HEK293T (cell line): ENCODE measurements around the gene C4orf17.
A peak's percentile ranks its signal among the peaks of the same experiment; 100 is the strongest.

Experiments used
- CTCF ChIA-PET: fragments of 350-600 bp; formaldehyde crosslinking; extraction: SDS; loops from one replicate; lab custom pipeline; 2021; ENCODE audit warnings: antibody characterized with exemption, inconsistent platforms; lab: Yijun Ruan, JAX
- POLR2A ChIA-PET: fragments of 350-600 bp; formaldehyde crosslinking; extraction: SDS; loops from one replicate; lab custom pipeline; 2020; ENCODE audit warnings: antibody characterized with exemption, inconsistent platforms; lab: Yijun Ruan, JAX
- DNase-seq: peaks from one replicate; pipeline ENCODE4 v3.0.0; 2012; ENCODE audit warnings: mixed read lengths; ENCODE audit errors: extremely low spot score
- ARNT ChIP-seq: fragments of 450-650 bp; IDR thresholded peaks from 2 replicates; pipeline ENCODE4 v1.6.1; 2017; ENCODE audit warnings: mild to moderate bottlenecking
- BHLHE40 ChIP-seq: fragments of 450-650 bp; IDR thresholded peaks from 2 replicates; pipeline ENCODE4 v1.6.1; 2016; ENCODE audit warnings: mild to moderate bottlenecking, moderate library complexity, borderline replicate concordance
- CTBP1 ChIP-seq: fragments of 450-650 bp; IDR thresholded peaks from 2 replicates; pipeline ENCODE4 v1.6.1; 2016; ENCODE audit warnings: borderline replicate concordance
- ELF4 ChIP-seq: fragments of 450-650 bp; IDR thresholded peaks from 2 replicates; pipeline ENCODE4 v1.6.1; 2017; ENCODE audit warnings: antibody characterized with exemption
- FOXA1 ChIP-seq: fragments of 450-650 bp; IDR thresholded peaks from 2 replicates; pipeline ENCODE4 v1.6.1; 2016; ENCODE audit warnings: mild to moderate bottlenecking
- FOXK2 ChIP-seq: fragments of 450-650 bp; IDR thresholded peaks from 2 replicates; pipeline ENCODE4 v1.6.1; 2016; ENCODE audit warnings: mild to moderate bottlenecking
- FOXM1 ChIP-seq: fragments of 450-650 bp; IDR thresholded peaks from 2 replicates; pipeline ENCODE4 v1.6.1; 2017; ENCODE audit warnings: mild to moderate bottlenecking, borderline replicate concordance
- HDGF ChIP-seq: fragments of 450-650 bp; IDR thresholded peaks from 2 replicates; pipeline ENCODE4 v1.6.1; 2017; ENCODE audit warnings: antibody characterized with exemption, borderline replicate concordance
- L3MBTL2 ChIP-seq: fragments of 450-650 bp; conservative IDR thresholded peaks from 2 replicates; pipeline ENCODE4 v1.6.1; 2016; ENCODE audit warnings: mild to moderate bottlenecking
- LEF1 ChIP-seq: fragments of 450-650 bp; IDR thresholded peaks from 2 replicates; pipeline ENCODE4 v1.6.1; 2017; ENCODE audit warnings: mild to moderate bottlenecking, borderline replicate concordance
- NFRKB ChIP-seq: fragments of 450-650 bp; IDR thresholded peaks from 2 replicates; pipeline ENCODE4 v1.6.1; 2016; ENCODE audit warnings: mild to moderate bottlenecking, moderate library complexity
- PKNOX1 ChIP-seq: fragments of 450-650 bp; IDR thresholded peaks from 2 replicates; pipeline ENCODE4 v1.6.1; 2016
- SP1 ChIP-seq: fragments of 450-650 bp; IDR thresholded peaks from 2 replicates; pipeline ENCODE4 v1.6.1; 2017
- SUZ12 ChIP-seq: fragments of 450-650 bp; IDR thresholded peaks from 2 replicates; pipeline ENCODE4 v1.6.1; 2016; ENCODE audit warnings: mild to moderate bottlenecking
- TARDBP ChIP-seq: fragments of 450-650 bp; IDR thresholded peaks from 2 replicates; pipeline ENCODE4 v1.6.1; 2016
- ZNF384 ChIP-seq: fragments of 450-650 bp; IDR thresholded peaks from 2 replicates; pipeline ENCODE4 v1.6.1; 2016

The C4orf17 gene

GRCh38 chr4:99563310-99564186 lies 52.7 kb downstream of the C4orf17 start, which contains the start of gene TRMT10A:
TRMT10A (minus strand) TSS chr4:99564039; CDS start chr4:99559338, 4,701 bp downstream.
- TF ChIP-seq FOXM1 (no peak), HDGF (no peak), CTBP1 (no peak), L3MBTL2 (peak; percentile 53; the same call in 1 of the 2 replicates), ELF4 (peak; percentile 73), PKNOX1 (peak; percentile 96)

DNA sequence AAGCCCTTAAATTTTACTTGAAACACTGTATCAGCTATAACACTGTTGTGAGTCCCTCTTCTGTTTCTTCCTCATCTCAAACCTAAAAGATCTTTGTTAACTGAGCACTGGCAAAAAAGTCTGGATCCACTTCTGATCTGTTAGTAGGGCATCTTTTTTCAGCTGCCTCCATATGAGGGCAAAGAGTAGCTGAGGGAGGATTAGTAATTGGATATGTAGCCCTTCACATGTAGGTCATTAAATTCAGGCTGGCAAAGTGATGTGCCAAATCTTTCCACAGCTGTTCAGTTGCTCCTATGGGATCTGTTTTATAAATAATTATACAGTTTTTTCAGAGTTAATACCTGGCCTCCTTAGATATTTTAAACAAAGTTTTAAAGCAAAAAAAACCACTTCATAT lies 54.1 kb downstream of the C4orf17 start:
- DNase-seq, result no peak
- ChIA-PET CTCF (no interaction called here), POLR2A (no interaction called here)
- TF ChIP-seq LEF1 (no peak), L3MBTL2 (no peak), CTBP1 (no peak), ZNF384 (no peak), PKNOX1 (no peak), FOXA1 (no peak), ELF4 (no peak), SP1 (no peak)

More at GRCh38 chr4:99563310-99564186, 52.7 kb downstream of the C4orf17 start, which contains the start of gene TRMT10A:
- peak; percentile 87 for DNase-seq
- POLR2A ChIA-PET, result interaction anchor here (0.6 to 2.1 kb wide), 12 partner anchors 10 to 387 kb away, joined by 3 to 14 read pairs (median 6); partner anchors contain the start of genes DAPP1, DNAJB14, H2AZ1 and LAMTOR3
- CTCF ChIA-PET, result no interaction called here

GRCh38 chr4:99571883-99572282 lies 61.1 kb downstream of the C4orf17 start:
- ChIA-PET CTCF (no interaction called here), POLR2A (no interaction called here)
- TF ChIP-seq SUZ12 (no peak), BHLHE40 (no peak), HDGF (no peak), ZNF384 (no peak), FOXM1 (no peak), ARNT (no peak), NFRKB (no peak), FOXA1 (no peak), SP1 (no peak)
- DNase-seq, result no peak

DNA sequence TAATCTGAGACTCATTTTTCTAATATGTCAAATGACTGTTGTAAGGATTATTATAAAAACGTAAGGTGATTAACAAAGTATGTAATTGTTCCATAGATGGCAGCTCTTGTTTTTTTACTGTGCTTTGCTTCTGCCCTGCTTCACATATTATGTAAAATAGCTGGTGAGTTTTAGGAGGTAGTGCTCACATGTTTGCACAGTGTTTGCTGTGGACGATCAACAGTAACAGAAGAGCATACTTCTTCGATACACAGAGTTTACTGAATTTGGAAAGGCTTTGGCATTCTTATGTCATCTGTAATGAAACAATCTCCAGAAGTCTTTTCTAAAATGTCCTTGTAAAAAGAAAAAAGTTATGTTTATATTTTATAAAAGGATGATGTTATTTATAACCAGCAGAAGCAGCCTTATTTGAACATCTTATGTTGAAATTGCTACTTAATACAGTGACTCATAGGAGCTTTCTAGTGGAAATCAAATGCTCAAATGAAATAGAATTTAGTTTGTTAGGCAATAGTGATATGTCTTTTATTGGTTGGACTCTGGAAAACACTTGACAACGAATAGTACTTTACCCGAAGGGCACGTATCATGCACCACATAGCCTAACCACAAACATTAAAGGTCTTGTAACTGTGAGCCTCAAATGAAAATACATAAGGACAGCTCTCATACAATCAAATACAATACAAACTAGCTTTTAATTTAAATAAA lies 61.9 kb downstream of the C4orf17 start:
- ChIA-PET POLR2A (interaction anchor here (1.3 kb wide), 1 partner anchor 9 kb away, joined by 5 read pairs; the partner anchor contains the start of gene TRMT10A), CTCF (no interaction called here)
- DNase-seq, result no peak
- no peak for TF ChIP-seq FOXK2
- no peak for TF ChIP-seq CTBP1

DNA sequence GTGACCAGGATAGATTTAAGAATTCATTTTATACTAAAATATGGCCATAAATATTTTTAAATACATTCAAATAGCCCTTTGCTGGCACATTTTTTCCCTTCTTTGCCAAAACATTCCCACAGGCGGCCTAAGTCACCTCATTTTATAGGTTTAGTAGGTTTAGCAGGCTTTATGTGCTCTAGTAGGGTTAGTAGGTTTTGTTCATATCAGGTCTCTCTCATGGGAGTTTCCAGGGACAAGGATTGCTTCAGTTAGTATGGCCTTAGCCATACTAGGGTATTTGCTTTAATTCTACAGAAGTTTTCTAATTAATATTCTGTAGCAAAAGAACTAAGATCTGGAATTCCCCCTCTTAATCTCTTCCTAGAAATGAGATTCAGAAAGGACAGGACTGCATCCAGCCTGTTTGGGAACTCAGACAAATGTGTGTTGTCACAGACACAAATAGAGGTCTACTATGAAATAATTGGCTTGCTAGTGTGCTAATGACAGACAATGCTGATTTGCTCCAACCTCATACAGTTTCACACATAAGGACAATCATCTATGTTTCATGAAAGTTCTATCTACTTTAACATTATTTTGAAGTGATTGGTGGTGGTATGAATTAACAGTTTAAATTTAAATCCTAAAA lies 63.0 kb downstream of the C4orf17 start:
- POLR2A ChIA-PET, result interaction anchor here (1.3 kb wide), 1 partner anchor 11 kb away, joined by 5 read pairs; the partner anchor contains the start of gene TRMT10A
- no peak for DNase-seq
- CTCF ChIA-PET, result no interaction called here
- TF ChIP-seq BHLHE40 (no peak), TARDBP (no peak), FOXA1 (no peak), CTBP1 (no peak), PKNOX1 (no peak), SUZ12 (no peak), ARNT (no peak), ELF4 (no peak), L3MBTL2 (no peak), LEF1 (no peak), FOXK2 (no peak), HDGF (no peak)
